Measurements from ENCODE around the gene TDRD10. TPM values are rescaled to one million over a fixed set of nuclear protein-coding genes. Genes with fewer than 3 reads are reported as not detected.
A peak's percentile ranks its signal among the peaks of the same experiment; 100 is the strongest.

Gene TDRD10
- total RNA-seq, 2 donors from 2014 or later = 3.4 to 5.8 TPM

DNA sequence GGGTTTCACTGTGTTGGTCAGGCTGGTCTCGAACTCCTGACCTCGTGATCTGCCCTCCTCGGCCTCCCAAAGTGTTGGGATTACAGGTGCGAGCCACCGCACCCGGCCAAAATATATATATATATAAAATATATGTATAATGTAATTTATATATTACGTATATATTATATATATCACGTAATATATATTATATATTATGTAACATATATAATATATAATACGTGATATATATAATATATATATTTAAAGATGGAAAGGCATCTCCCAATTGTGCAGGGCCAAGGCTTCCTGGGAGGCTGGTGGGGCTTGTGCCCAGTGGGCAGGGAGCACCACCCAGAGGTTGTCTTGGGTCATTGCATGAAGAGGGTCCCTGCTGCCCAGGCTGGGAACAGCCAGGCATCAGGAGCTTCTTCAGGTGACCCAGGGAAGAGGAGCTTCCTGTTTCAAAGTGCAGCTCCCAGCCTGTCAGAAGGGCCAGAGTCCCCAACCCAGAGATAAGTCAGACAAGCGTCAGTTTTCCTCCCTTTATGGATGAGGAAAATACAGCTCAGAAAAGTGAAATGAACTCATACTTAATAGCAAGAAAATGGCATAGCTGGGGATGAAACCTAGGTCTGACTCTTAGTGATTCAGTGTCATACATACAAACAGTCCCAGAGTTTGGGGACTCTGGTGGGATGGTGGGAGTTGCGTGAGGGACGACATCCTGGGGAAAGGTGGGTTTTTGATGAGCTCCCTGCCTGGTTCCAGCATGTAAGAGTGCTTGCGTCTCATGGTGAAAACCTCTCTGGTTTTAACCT is 44.4 kb downstream of the TDRD10 start:
- intact Hi-C loops (cut with DNase I) = loop anchor here (5.0 to 10.0 kb wide), 2 partner anchors 59 to 62 kb away; no protein-coding TSS in a partner anchor
- DNase-seq (ENCODE audit: low spot score) = no peak

DNA sequence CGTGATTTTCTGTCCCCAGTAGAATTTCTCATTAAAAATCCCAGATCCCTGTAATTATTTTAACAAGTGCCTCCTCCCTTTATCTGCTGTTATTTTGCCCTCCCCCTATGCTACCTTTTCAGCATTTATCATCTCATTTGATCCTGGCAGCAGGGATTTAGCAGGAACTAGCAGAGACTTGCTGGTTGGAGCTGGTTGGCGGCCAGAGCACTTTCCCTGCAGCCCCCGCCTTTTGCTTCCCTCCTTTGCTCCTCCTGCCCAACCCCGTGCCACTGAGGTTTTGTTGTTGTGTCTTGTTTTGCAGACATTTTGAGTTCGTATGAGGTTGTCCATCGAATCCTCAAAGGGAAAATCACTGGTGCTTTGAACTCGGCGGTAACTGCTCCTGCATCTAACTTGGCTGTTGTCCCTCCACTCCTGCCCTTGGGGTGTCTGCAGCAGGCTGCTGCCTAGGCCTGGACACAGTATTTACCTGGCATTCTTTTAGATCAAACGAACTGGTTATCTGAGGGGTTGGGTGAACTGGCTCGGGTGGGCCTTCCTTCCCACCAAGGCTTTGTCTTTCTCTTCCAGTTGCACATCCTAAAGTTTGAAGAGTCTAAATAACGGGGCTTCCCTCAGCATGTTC is 45.2 kb downstream of the TDRD10 start:
- intact Hi-C loops (cut with DNase I) = loop anchor here (5.0 to 10.0 kb wide), 2 partner anchors 60 to 62 kb away; no protein-coding TSS in a partner anchor
- DNase-seq (ENCODE audit: low spot score) = no peak

DNA sequence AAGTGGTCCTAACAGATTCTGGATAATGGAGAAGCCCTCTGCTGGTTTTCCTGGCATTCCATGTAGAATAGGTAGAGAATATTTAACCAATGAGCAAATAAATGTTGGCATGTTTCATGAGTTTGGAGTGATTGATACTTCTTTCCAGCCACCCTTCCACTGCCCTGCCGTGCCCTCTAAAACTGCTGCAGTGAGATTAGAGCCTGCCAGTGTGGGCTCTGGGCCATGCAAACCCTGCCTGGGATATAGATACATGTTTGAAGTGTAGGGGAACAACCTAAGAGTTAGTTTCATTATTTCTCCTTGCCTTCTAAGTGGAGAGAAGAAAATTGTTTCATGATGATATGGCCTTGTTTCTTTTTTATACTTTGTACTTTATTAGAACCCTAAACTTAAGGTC is 46.0 kb downstream of the TDRD10 start:
- no peak for DNase-seq (ENCODE audit: low spot score)
- intact Hi-C loops (cut with DNase I) = loop anchor here (5.0 to 10.0 kb wide), 2 partner anchors 61 to 63 kb away; no protein-coding TSS in a partner anchor

DNA sequence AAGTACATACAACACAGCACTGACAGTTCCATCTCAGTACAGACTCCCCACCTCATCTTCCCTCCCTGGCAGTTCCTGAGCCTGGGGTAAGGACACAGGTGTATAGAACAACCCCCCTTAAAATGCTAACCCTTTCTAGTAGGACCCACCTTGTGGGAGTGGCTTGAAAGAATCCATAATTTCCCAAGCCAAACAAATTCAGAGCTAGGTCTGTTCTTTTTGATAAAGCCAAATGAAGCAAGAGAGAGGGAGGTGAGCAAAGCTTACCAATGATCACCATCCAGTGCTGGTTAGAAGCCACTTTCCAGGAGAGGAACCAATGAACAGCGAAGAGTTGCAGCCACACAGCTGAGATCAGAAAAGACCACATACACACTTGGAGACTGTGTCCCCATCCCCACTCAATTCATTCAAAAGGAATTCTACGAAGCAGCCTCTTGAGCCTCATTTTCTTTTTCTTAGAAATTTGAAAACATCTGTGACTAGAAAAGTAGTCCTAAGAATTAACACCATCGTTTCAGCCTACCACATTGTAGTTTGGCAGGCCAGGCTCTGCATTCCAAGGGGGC is 47.3 kb downstream of the TDRD10 start:
- intact Hi-C loops (cut with DNase I) = loop anchor here (5.0 to 10.0 kb wide), 2 partner anchors 62 to 64 kb away; no protein-coding TSS in a partner anchor
- no peak for DNase-seq (ENCODE audit: low spot score)

DNA sequence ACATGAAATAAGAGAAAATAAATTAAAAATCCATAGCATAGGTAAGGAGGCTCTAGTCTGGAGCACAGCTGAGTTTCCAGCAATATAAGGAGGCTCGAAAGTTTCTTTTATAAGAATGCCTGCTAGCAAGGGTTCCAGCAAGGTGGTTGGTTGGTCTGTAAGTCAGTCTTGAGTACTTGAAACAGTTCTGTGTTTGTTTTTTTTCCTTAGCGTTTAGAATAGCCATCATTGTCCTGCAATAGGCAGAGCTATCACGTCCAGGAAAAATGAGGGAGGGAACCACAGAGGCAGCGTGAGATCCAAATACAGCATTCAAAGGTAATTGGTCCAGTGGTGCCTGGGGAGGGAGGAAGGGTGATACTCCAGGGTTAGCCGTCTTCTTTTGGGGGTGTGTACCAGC is 48.1 kb downstream of the TDRD10 start:
- DNase-seq (ENCODE audit: low spot score) = no peak
- intact Hi-C loops (cut with DNase I) = no loop called here

DNA sequence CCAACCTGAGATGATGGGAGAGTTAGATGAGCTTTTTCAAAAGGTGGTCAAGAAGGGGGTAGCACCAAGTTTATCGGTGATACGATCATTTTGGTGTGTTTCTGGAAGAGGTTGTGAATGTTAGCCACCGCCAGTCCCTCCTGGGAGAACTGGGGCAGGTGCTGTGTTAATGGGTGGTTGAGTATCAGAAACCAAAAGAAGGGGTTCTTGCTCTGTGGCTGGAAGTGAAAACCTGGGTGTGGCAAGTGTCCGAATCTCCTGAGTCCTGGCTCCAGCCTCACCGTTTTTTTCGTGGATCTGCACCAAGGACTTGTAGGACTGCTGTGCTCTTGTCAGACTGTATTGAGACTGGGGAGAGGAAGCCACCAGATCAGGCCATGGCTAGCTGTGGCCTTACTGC is 48.6 kb downstream of the TDRD10 start:
- intact Hi-C loops (cut with DNase I) = no loop called here

DNA sequence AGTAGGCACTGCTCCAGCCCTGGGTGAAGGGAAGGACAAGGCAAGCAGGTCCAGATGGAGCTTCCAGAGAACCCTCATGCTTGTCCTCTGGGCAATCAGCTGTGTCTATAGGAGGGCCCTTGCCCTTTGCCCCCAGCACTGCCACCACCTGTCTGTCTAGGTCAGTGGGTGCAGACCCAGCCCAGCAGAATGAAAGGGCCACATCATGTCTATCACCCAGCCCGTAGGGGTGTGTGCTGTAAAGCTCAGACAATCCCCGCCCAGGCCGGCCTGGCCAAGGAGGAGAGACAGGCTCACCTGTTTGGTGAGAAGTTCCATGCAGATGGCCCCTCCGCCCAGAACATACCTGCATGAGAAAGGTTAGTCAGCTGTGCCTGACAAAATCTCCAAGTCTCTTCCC is 49.5 kb downstream of the TDRD10 start:
- intact Hi-C loops (cut with DNase I) = no loop called here
- no peak for DNase-seq (ENCODE audit: low spot score)

More for the DNA sequence above, 48.6 kb downstream of the TDRD10 start:
- no peak for DNase-seq (ENCODE audit: low spot score)

DNA sequence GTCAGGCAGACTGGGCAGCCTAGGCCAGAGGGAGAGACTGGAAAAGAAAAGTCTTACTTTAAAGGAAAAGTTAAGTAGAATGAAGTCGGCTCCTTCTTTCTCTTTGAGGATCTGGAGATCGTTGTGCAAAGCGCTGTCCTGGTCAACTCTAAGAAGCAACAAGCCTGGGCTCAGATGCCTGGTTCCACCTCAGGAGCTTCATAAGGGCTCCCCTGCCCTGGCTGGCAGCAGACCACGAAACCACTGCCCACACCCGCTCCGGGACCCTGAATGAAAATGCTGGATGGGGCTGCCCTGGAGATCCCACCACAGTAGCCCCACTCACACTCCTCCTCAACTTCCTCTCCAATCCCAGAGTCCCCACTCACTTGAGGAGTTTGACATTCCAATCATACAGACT is 50.0 kb downstream of the TDRD10 start:
- DNase-seq (ENCODE audit: low spot score) = no peak
- intact Hi-C loops (cut with DNase I) = no loop called here

DNA sequence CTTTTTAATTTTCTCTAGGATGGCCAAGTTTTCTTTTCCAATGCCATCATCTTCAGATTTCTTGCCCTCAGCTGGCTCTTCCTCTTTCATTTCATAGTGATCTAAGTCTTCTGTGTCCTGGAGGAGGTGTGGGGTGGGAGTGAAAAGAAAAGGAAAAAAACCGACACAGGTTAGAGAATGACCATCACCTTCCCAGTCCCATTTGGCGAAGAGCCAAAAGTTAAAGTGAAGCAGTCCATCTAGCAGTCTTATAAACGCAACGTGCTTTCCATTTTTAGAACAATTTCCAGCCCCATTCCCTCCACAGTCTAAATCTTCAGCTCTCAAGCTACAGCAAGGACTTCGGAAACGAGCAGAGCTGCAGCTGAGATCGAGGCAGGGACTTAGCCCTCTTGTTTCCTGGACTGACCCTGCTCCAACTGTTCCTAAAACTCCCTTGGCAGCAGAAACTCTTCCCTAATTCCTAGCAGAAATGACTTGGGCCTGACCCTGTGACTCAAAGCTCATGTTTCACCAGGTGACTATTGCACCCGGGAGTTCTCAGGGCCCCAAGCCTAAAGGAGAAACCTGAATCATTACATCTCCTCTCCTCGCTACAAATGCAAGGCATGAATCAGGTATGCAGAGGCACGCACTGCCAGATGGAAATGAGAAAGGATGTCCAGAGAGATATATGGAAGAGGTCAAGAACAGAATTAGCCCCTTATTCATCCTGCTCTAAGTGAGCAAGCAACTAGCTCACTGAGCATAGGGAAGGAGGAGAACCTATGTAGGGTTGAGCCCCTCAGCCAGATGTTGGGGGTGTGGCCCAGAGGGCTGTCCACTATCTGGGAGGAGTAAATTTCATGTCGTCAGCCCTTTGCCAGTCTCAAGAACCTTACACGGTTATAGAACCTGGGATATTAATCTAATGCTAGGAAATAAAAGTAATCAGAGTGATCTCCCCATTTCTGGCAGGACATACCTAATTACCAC is 51.3 kb downstream of the TDRD10 start:
- no peak for DNase-seq (ENCODE audit: low spot score)
- intact Hi-C loops (cut with DNase I) = no loop called here

DNA sequence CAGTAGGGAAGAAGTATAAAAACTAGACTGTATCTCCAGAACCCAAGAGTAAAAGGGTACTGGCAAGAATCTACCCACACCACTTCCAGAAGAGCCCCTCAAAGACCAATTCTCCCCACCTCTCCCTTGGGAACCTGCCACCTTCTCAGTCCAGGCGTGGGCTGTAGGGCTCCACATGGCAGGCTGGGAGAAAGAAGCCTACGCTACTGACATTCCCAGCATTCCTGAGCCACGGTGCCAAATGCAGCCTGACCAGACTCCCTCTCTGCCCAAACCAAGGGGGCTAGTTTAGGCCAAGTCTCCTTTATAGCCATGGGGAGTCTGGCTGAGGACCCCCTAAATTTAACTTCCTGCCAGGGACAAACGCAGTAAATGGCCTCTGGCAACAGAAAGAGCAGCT is 54.4 kb downstream of the TDRD10 start:
- no peak for DNase-seq (ENCODE audit: low spot score)
- intact Hi-C loops (cut with DNase I) = loop anchor here in 1 of 2 donors (5.0 kb wide), 1 partner anchor 84 kb away; no protein-coding TSS in a partner anchor

DNA sequence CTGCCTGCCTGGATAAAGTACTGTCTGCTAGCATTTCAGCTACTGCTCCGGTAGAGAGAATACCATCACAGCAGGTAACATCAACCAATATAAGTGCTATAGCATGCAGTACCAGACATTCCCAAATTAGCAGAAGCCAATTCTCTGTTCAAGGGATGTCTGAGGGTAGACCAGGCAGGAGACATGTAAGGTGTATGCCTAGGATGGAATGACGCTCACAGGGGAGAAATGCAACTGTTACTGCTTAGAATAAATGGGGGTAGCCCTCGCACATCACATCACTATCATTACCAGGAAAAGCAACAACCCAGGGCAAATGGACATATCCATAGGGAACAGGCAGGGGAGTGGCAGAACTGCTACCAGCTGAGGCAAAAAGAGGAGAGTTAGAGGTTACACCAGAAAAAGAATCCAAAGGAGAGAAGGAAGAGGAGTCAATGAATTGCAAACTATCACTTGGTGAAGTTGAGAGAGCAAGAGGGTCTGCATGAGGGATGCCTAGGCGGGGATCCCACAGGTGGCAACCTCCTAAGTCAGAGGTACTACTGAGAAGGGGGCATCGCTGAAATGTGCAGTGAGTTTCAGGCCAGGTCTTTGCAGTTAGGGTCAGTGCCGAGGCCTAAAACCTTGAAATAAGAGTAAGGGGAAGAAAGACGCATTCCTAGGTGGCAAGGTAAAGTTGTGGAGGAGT is 55.4 kb downstream of the TDRD10 start:
- intact Hi-C loops (cut with DNase I) = loop anchor here in 1 of 2 donors (5.0 kb wide), 1 partner anchor 85 kb away; no protein-coding TSS in a partner anchor
- DNase-seq (ENCODE audit: low spot score) = no peak

DNA sequence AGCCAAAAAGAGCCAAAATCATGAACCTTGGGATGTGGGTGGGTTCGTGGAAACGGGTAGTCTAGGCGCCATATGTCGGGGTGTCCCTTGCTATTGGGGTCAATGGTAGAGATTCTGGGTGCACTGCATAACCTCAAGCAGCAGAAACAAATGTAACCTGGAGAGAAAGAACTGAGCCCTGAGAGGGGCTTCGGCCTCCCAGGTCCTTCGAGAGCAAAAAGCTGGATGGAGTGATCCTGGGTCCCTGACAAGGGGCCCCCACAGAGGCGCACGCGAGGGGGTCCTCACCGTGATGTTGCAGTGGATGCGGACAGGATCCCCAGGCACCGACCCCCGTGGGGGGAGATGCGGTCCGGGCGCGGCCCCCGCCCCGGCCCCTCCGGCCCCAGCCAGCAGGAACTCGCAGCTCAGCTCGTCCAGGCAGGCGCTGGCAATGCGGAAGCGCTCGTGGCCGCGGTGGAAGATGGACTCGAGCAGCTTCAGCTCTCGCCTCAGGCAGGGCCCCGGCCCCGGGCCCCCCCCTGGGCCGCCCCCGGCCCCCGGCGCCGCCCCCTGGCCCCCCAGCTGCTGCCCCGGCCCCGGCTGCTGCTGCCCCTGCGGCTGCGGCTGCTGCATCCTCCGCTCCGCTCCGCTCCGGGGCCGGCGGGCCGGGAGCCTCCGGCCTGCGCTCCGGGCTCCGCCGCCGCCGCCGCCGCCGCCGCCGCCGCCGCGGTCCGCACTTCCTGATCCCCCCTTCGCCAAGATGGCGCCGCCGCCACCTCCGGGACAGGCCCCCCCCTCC is 56.1 kb downstream of the TDRD10 start, which contains the start of gene UBE2Q1:
TSS of gene UBE2Q1 (minus strand) at position 724 of the 781 bp plus-strand sequence. CDS start at position 615, 109 bp downstream.
- intact Hi-C loops (cut with DNase I) = loop anchor here in 1 of 2 donors (5.0 kb wide), 1 partner anchor 86 kb away; no protein-coding TSS in a partner anchor

DNA sequence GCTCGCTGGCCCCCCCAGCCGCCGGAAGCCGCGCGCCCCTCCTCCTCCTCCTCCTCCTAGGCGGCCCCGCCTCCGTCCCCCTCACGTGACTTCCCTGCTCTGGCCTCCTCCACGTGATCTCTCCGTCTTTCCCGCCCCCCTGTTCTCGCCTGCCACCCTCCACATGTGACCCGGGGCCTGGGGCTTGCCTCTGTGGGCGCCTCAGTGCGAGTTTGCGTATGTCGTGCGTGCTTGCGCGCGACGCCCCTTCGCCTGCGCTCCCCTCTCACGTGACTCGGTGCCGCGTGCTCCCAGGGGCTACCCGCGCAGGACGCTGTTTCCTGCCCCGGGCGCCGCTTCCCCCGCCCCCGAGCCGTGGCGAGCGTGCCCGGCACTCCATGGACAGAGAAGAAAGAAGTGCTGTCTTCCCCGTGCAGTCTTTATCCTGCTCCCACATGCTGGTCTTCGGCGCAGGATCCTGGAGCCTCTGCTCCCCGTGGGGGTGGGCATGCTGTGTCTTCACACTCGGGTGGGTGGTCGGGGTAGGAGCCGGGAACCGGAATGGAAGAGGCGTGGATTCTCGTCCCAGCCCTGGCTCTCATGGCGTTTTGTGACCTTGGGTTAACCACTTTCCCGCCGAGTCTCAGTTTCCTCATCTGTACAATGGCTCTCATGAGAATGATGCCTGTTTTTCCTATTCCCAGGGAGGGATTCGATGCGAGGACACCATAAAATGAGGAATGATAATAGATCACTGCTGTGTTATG is 56.9 kb downstream of the TDRD10 start:
- DNase-seq (ENCODE audit: low spot score) = peak; percentile 100
- intact Hi-C loops (cut with DNase I) = loop anchor here in 1 of 2 donors (5.0 kb wide), 1 partner anchor 87 kb away; no protein-coding TSS in a partner anchor

More for the DNA sequence above, 56.1 kb downstream of the TDRD10 start, which contains the start of gene UBE2Q1:
- peak; percentile 90 for DNase-seq (ENCODE audit: low spot score)

DNA sequence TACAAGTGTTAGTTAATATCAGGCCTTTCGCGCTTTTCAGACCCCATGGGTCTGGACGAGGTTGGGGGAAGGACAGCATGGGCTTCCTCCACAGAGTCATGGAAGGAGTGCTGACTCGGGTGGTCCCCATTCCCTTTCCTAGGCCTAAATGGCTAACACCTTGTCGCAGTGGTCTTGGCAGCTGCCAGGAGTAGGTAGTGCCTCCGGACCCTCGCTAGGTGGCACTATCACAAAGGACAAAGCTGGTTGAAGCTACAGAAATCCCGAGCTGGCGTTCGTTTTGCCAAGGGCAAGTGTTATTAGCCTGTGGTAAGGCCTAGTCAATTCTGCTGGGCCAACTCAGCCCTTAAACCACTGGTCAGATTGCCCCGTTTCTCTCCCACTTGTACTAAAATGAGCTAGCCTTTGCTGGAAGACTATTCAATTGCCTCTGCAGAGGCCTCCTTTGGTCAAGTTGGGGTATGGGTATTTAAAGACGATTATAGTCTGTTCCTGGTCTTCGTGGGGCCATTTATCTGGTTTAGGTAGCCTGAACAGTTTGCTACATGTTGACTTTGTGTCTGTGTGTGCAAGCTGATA is 57.5 kb downstream of the TDRD10 start:
- peak; percentile 94 for DNase-seq (ENCODE audit: low spot score)
- intact Hi-C loops (cut with DNase I) = loop anchor here (5.0 to 10.0 kb wide), 3 partner anchors 87 to 325 kb away; partner anchors contain the start of gene KCNN3 (in 1 of the 2)

DNA sequence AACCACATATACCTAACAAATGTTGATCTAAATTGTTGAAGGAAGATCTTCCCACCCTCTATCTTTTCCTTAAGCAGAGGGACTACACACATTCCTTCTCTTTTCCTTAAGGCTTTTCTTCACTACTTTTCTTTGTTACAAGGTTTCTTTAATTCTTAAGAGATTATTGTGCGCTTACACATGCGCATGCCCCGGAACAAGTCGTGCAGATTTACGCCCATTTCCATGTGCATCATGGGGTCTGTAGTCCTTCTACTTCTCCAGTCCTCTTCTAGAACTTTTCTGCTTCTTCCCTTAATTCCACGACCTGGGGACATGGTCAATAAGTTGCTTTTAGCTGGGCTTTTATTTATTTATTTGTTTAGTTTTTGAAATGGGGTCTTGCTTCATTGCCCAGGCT is 63.9 kb downstream of the TDRD10 start:
- intact Hi-C loops (cut with DNase I) = loop anchor here in 1 of 2 donors (10.0 kb wide), 1 partner anchor 319 kb away; no protein-coding TSS in a partner anchor

More for the DNA sequence above, 63.9 kb downstream of the TDRD10 start:
- no peak for DNase-seq (ENCODE audit: low spot score)
